HG03280 (cell line): ENCODE measurements around the gene HSP90AA1.
"Not testable (repeated sequence)": the region's sequence is repeated elsewhere in the genome, so short reads cannot be mapped to it uniquely, and the experiment has no call there.

Experiments used
- ATAC-seq: cut with Tn5 transposase; IDR thresholded peaks from one replicate; pipeline ENCODE4 v1.9.1; 2021; ENCODE audit warnings: mild to moderate bottlenecking, moderate library complexity; ENCODE audit not compliant: unreplicated experiment

Gene HSP90AA1

GRCh38 chr14:102095231-102095870 is 8.5 kb upstream of the HSP90AA1 start:
- no peak for ATAC-seq

GRCh38 chr14:102094101-102094500 is 7.3 kb upstream of the HSP90AA1 start:
- ATAC-seq, result no peak

DNA sequence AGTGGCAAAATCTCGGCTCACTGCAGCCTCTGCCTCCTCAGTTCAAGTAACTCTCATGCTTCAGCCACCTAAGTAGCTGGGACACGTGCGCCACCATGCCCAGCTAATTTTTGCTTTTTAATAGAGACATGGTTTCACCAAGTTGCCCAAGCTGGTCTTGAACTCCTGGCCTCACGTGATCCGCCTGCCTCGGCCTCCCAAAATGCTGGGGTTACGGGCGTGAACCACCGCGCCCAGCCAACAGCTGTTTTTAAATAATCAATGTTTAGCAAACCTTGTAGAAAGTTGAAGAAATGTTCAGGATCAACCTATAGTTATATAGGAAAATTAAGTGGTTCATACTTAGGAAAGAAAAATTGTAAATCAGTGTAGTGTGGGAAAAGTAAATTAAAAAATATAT is 6.0 kb upstream of the HSP90AA1 start:
- no peak for ATAC-seq

- no peak for ATAC-seq
These were observed 3.9 kb upstream of the HSP90AA1 start for GRCh38 chr14:102090713-102091112.

- ATAC-seq, result no peak
These were observed 2.9 kb upstream of the HSP90AA1 start for GRCh38 chr14:102089621-102090343.

GRCh38 chr14:102088012-102088792 is 1.4 kb upstream of the HSP90AA1 start:
- ATAC-seq, result no peak

GRCh38 chr14:102087762-102088011 is 843 bp upstream of the HSP90AA1 start:
- no peak for ATAC-seq

DNA sequence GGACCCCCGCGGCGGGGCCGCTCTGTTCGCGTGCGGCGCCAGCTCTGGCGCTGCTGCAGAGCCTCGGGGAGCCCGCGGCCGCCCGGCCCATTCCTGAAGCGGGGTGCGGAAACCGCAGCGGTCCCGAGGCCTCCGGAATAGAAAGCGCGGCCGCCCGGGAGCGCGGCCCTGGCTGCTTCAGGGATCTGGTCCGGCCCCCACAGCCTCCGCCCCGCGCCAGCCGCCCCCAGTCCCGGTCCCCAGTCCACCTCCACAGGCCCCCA is 204 bp downstream of the HSP90AA1 start:
- no peak for ATAC-seq

DNA sequence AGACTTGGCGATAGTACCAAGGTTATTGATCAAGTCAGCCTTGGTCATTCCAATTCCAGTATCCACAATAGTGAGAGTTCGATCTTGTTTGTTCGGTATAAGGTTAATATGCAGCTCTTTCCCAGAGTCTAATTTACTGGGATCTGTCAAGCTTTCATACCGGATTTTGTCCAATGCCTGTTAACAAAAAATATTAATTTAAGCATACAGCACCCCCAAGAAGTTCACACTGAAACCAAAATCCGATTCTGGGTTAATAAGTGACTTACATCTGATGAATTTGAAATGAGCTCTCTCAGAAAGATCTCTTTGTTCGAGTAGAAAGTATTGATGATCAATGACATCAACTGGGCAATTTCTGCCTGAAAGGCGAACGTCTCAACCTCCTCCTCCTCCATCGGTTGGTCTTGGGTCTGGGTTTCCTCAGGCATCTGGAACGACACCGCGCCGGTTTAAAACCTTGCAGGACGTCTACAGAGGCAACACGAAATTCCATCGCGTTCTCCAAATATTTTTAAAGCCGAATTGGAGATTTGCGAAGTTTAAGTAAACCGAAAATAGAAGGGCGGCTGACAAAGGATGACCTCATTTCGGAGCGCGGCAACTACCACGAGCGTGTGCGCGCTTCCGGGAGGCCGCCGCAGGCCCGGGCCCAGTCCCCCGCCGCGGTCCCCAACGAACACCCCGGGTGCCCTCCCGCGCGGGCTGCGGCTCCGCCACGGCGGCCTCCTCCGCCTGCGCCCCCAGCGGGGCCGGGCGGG is 716 bp downstream of the HSP90AA1 start:
- peak; percentile 19 for ATAC-seq

DNA sequence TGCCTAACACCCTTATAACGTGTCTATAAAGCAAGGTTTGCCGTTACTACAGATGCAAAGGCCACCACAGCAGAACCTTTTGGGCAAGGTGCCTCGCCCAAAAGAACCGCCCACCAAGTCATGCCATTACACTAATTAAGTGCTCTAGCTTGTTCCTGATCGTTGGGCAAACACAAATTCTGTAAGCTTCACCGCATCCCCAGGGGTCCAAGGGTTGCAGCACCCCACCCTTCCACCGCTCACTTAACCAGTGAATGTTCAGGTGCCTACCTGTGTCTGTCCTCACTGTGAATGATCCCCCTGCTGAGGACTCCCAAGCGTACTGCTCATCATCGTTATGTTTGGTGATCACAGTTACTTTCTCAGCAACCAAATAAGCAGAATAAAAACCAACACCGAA is 1.4 kb downstream of the HSP90AA1 start:
- no peak for ATAC-seq

DNA sequence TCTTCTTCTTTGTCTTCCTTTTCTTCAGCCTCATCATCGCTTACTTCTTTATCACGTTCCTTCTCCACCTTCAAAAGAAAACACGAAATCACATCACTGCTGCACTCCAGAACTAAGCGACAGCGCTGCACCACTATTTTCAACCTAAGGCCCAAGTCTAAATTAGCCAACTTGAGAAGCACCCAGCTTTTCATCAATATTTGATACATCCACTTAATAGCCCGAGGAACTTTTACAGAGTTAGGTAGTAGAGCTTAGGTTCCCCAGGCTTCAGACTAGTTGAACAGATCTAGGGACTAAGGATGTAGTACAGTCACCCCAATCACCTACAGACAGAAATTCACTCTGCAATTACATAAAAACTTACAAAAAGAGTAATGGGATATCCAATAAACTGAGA is 1.9 kb downstream of the HSP90AA1 start:
- ATAC-seq, result no peak

- ATAC-seq, result not testable (repeated sequence)
These were observed 2.3 kb downstream of the HSP90AA1 start for GRCh38 chr14:102084522-102084921.

DNA sequence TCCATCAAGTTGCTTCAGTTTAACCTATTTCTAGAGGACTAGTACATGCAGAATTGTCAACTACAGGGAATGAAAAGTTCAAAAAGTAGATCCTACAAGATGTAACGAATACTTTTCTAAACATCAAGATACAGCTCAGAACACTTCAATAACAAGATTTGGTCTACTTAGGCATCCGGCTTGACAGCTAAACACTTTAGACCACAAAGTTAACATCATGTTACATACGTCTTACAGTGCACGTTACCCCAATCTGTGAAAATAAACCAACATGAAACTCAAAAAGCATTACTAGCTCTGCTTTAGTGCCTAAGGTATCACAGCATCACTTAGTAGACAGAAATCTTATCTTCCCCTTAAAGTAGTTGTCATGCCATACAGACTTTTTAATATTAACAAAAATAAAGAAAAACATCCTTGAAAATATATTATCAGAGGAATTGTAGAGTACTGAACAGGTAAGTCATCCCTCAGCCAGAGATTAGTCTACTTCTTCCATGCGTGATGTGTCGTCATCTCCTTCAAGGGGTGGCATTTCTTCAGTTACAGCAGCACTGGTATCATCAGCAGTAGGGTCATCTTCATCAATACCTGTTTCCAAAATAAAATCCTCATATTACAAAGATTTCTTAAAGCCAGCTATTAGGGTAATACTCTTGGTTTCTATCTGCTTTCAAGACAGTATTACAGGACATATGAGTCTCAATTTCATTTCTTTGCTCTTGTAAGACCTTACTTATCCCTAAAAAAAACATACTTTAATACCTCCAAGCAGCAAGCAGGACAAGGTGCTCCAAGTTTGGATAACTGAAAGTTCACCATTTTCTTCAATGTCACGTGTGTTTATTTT is 5.4 kb downstream of the HSP90AA1 start:
- ATAC-seq, result no peak

GRCh38 chr14:102080183-102081080 is 6.4 kb downstream of the HSP90AA1 start:
- no peak for ATAC-seq

DNA sequence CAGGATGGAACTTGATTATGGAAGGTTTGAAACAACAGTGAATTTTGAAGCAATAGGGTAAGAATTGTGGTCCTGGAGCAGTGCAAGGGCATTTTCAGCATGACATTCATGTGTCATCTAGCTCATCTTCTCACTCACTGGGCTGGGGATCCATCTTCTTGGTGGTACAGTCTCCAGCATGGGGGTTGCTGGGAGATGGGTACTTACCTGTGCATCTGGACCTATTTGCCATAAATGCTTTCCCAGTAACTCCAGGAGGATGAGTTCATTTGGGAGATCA is 7.2 kb downstream of the HSP90AA1 start:
- no peak for ATAC-seq

- no peak for ATAC-seq
These were observed 7.8 kb downstream of the HSP90AA1 start for GRCh38 chr14:102078831-102079699.

- ATAC-seq, result not testable (repeated sequence)
These were observed 8.5 kb downstream of the HSP90AA1 start for GRCh38 chr14:102078361-102078791.

DNA sequence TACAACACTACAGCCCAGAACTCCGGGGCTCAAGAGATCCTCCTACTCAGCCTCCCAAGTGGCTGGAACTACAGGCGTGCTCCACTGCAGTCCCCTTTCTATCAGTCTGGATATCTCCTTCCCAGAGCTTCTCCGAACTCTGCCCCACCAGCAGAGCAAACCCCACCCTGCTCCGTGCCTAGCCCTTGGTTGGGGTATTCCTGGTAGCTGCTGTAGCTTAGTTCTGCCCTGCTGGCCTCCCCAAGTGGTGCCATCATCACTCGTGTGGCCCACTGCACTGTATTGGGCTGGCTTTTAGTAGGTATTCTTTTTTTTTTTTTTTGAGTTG is 9.5 kb downstream of the HSP90AA1 start:
- ATAC-seq, result no peak

DNA sequence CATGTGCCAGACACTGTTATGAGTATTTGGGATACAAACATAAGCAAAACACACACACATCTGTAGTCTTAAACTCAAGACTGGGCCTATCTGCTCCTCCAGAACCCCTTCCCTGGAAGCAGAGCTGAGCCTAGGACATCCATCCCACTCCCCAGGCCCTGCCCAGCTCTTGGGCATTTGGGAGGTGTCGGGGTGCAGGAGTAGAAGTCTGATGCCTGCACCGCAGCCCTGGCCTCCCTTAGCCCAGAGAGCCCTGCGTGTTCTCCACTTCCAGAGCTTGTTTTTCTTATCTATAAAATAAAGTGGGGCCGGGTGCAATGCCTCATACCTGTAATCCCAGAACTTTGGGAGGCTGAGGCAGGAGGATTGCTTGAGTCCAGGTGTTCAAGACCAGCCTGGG is 11.7 kb downstream of the HSP90AA1 start:
- ATAC-seq, result no peak
